HEK293 (cell line): ENCODE data around the gene MCF2L.

Experiments used
- ATF2 ChIP-seq: fragments of 450-650 bp; formaldehyde crosslinking; IDR thresholded peaks from 2 replicates; pipeline ENCODE4 v1.5.1; 2016; ENCODE audit warnings: missing biosample characterization, missing genetic modification characterization, low read depth
- CTCF ChIP-seq: fragments of 450-650 bp; formaldehyde crosslinking; IDR thresholded peaks from 2 replicates; pipeline ENCODE4 v1.5.1; 2016; ENCODE audit warnings: missing biosample characterization, missing genetic modification characterization
- ELK4 ChIP-seq: IDR thresholded peaks from 2 replicates; pipeline ENCODE4 v1.6.1; 2011; ENCODE audit warnings: mild to moderate bottlenecking, low read depth, low read length, borderline replicate concordance
- KLF1 ChIP-seq: fragments of 450-650 bp; formaldehyde crosslinking; IDR thresholded peaks from 2 replicates; pipeline ENCODE4 v1.5.1; 2016; ENCODE audit warnings: missing biosample characterization, missing genetic modification characterization
- ZFP37 ChIP-seq: fragments of 450-650 bp; formaldehyde crosslinking; IDR thresholded peaks from 2 replicates; pipeline ENCODE4 v1.5.1; 2016; ENCODE audit warnings: missing biosample characterization, missing genetic modification characterization
- ZNF423 ChIP-seq: fragments of 450-650 bp; formaldehyde crosslinking; IDR thresholded peaks from 2 replicates; pipeline ENCODE4 v1.5.1; 2016; ENCODE audit warnings: missing biosample characterization, missing genetic modification characterization
- ZNF626 ChIP-seq: fragments of 450-650 bp; sonication (Bioruptor Pico); formaldehyde crosslinking; IDR thresholded peaks from 2 replicates; pipeline ENCODE4 v1.5.1; 2018; ENCODE audit warnings: missing biosample characterization, missing genetic modification characterization, inconsistent platforms

- TF ChIP-seq ZNF423 (tag by site-specific recombination) (no peak), CTCF (tag by site-specific recombination) (no peak), ZNF626 (tag by site-specific recombination) (no peak), ELK4 (no peak), ZFP37 (no peak), KLF1 (tag by site-specific recombination) (no peak), ATF2 (no peak)
These were observed 48.6 kb downstream of the MCF2L start for GRCh38 chr13:113017506-113018215.
